HPDE6-E6E7 (cell line): ENCODE data around the gene NEK4.
"Not testable (repeated sequence)": the region's sequence is repeated elsewhere in the genome, so short reads cannot be mapped to it uniquely, and the experiment has no call there.

Experiments used
- DNase-seq: peaks from one replicate; pipeline ENCODE4 v3.0.0; 2011; ENCODE audit warnings: missing footprints; ENCODE audit errors: extremely low spot score

Gene NEK4

DNA sequence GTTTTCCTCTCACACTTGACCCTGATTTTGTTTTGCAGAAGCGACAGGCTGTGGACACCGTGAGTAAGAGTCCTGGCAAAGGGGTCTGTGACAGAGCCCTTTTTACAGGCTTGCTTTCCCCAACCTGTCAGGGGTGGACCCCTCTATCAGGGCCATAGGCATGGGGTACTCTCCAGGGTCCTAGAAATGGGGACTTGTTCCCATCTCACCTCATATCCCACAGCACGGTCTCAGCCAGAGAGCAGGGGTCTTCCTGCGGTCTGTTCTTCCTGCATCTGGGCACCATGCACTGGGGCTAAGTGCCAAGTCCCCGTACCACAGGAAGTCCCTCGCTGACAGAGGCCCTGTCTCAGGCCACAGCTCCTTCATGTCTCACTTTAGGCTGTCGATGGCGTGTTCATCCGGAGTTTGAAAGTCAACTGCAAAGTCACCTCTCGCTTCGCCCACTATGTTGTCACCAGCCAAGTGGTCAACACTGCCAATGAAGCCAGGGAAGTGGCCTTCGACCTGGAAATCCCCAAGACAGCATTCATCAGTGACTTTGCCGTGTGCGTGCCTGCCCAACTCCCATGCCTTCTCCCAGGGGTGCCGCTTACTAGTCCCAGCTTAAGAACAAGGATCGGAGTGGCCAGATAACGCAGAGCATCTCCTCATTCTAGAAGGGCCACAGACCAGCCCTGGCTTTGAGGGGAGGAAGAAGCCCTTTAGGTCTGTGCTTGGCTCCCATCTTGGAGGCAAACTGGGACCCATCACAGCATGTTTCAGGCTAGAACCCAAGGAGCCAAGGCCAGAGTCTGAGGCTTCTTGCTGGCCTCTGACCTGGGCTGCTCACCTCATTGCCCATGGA lies 7.4 kb upstream of the NEK4 start:
- DNase-seq: no peak

DNA sequence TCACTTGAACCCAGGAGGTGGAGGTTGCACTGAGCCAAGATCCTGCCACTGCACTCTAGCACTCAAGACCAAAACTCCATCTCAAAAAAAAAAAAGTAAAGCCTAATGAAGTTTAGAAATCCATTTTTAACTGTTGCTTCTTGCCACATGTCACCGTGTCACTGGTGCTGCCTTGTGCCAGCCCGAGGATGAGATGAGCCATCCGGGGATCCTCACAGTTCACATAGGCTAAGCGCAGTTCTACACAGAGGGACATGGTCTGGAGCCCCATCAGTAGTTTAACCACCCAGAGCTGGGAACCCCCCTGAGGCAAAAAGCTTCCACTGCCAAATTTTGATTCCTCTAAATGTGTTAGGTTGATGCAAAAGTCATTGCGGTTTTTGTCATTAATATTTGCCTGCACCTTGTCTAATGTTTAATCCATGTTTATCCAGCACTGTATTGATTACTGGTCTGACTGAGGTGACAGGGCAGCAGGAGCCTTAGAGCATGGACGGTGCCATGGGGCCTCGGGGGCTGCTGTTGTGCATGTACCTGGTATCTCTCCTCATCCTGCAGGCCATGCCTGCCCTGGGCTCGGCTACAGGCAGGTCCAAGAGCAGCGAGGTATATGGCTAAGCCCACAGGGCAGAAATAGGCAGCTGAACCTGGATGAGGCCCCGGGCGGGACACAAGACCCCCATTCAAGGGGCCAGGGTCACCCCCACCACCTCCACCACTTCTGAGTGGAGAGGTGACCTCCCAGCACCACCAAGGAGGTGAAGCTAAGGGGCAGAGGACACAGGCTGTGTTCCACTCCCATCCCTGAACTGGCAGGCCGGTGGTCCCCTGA lies 6.6 kb upstream of the NEK4 start, which contains the start of gene ITIH1:
ITIH1 (plus strand) TSS at position 473 of the 832 bp plus-strand sequence; CDS start at position 490, 17 bp downstream.
- no peak for DNase-seq

DNA sequence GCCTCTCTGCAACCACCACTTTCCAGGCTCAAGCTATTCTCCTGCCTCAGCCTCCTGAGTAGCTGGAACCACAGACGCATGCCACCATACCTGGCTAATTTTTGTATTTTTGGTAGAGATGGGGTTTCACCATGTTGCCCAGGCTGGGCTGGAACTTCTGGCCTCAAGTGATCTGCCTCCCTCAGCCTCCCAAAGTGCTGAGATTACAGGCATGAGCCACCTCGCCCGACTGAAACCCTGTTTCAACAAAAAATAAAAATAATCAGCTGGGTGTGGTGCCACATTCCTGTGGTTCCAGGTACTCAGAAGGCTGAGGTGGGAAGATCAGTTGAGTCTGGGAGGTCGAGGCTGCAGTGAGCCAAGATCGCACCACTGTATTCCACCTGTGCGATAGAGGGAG lies 5.7 kb upstream of the NEK4 start:
- not testable (repeated sequence) for DNase-seq

DNA sequence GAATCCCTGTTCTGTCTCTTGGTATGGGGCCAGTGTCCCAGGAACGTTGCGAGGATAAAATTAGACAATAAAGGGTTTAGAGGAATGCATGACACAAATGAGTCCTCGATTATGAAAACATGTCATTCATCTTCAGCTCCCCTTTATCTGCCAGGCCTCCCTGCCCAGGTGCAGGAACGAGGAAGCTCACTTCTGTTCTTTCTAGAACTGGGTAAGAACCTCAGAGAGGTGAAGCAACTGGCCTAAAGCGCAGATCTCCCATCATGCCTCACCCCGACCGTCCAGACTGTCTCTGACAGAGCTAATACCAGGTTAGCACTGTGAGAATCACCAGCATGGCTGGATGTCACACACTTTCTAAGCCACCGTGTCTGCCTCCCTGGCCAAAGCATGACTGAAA lies 5.1 kb upstream of the NEK4 start:
- DNase-seq: no peak

DNA sequence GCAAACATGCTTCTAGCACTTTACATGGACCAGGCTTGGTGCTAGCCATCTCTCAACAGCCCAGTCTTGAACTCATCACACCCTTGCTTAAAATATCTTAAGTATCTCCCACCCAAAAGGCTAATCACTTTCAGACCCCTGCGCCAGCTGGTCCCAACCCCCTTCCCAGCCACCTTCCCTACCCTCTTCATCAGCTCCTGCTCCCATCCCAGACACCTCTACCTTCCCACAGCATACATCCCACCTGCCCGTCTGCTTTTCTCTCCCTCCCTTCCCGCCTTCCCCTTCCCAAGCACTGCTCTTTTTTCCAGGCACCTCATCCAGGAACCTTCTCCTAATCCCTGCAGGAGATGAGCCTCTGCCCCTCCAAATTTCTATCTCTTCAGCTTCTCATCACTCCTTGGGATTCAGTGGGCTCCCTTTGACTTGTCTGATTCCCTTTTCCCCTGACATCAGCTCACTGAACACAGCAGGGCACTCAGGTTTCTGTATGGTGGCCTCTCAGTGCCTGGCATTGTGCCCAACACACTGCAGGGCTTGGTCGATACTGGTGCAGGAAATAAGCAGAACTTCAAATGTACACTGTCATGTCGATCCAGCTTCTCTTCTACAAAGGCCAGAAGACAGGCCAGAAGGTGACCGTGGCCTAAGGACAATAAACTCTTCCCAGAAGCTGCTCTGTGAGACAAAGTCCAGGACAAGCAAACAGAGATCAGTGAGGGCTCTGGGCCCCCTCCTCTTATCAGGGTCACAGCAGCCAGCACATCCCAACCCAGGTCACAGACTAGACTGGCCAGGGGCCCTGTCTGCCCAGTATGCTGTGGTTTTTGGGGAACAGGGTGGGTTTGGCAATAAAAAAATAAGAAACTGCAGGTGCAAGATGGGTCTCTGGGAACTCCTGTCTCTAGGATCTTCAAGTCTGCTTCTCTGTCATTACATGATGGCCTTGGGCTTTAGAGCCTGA lies 4.4 kb upstream of the NEK4 start:
- DNase-seq: no peak

DNA sequence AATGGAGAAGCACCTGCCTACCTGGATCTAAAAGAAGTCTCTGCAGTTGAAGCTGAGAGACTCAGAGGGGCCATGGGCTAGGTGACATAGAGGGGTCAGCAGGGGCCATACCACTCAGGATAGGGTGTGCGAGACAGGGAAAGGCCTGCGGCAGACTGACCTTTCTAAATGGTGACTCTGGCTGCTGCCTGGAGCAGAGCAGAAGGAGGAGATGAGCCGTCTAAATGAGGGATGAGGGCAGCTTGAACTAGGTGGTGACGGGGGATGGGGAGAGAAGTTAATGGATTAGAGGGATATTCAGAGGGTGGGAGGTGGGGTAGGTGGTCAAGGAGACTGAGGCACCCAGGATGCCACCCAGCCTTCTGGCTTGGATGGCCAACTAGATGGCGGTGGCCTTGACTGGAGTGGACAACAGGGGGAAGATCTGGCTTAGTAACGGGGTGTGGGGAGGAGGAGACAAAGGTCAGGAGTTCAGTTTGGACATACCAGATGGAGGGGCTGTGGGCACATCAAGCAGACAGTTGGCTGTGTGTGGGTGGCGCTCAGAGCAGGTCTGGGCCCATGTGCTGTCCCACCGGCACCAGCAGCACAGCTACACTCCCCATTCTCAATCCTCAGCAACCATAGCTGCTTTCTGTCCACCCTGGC lies 3.5 kb upstream of the NEK4 start:
- DNase-seq: no peak

DNA sequence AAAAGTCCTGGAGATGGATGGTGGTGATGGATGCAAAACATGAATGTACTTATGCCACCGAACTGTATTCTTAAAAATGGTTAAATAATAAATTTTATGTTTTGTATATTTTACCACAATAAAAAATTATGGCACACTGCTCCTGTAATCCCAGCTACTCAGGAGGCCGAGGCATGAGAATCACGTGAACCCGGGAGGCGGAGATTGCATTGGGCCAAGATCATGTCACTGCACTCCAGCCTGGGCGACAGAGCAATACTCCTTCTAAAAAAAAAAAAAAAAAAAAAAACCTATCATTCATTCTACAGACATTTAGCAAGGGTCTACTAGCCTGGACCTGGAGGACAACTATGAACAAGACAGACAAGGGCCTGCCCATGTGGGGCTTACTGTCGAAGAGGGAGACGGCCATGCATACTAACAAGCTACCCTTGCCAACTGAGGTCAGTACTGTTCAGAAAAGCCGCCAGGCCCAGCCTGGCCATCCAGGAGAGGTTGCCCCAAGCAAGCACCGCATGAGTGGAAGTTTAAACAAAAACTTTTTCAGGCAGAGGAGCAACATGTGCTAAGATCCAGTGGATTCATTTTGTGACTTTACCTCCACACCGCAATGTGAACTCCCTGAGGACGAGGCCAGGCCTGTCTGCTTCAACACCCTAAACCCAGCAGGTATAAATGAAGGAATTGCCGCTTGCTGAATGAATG lies 2.8 kb upstream of the NEK4 start:
- no peak for DNase-seq

DNA sequence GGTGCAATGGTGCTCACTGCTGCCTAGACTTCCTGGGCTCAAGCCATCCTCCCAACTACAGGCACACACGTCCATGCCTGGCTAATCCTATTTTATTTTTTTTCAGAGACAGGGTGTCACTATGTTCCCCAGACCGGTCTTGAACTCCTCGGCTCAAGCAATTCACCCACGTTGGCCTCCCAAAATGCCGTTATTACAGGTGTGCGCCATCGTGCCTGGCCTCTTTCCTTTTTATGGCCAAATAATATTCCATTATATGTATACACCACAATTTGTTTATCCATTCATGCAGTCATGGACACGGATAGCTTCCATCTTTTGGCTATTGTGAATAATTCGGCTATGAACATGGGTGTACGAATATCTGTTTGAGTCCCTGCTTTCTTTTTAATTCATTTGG lies 962 bp upstream of the NEK4 start:
- DNase-seq: no peak

DNA sequence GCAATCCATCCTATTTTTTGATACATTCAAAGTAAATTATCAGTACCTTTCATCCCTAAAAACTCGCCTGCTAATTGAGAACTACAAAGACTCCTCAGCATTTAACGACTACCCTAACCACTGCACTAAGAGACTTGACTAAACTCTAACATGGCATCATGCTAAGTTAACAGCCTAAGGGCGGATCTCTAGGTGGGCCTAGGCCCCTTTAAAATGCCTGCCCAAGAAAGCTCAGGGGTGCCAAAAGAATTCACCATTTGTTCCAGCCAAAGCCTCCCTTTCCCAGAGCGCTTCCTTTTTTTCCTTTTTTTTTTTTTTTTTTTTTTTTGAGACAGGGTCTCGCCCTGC lies 568 bp upstream of the NEK4 start:
- no peak for DNase-seq

DNA sequence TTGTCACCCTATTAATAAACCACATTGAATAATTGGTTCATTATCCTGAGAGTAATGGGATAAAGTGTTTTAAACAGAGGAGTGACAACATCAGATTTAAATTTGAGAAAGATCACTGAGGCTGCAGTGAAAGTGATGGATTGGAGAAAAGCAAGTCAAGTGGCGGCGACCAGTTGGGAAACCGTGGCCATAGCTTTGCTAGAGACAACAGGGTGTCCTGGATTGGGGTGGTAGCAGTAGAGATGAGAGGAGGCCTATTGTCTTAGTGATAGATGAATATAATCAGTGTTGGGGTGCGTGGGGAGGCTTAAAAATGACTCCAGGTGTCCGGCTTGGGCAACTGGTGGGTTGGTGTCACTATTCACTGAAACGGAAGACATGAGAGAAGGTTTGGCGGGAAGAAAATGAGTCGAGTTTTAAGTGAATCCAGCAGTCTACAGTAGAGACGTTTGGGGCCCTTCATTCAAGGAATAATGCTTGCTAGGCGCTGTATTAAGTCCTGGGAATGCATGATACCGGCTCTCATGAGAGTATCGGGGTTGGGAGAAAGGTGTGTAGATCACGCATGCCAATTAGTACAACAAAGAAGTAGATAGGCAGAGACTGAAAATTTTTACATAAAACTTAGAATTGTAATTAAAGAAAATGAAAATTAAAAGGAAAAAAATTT lies 819 bp downstream of the NEK4 start:
- DNase-seq: no peak

DNA sequence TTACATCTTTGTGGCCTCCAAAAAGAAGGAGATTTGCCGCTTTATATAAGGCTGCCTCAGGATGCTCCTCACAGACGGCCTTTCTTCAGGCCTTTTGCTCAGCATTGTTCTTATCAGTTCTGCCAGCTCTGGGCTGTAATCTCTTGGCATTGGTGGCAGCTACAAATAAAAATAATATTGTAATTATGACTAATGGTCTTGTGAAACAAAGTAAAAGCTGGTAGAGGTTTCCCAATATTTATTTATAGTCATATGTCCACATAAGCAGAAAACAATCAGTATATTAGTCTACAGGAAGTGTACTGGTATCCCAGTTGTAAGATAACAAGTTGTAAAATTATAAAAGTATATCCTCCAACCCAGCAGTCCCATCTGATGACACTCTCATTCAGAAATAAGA lies 7.3 kb downstream of the NEK4 start:
- no peak for DNase-seq

DNA sequence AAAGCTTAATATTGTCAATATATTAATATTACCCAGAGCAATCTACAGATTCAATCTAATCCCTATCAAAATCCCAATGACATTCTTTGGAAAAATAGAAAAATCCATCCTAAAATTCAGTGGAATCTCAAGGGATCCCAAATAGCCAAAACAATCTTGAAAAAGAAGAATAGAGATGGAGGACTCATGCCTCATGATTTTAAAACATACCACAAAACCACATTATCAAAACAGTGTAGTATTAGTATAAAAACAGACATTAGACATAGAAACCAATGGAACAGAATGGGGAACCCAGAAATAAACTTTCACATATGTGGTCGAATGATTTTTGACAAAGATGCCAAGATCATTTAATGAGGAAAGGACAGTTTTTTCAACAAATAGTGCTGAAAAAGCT lies 14.6 kb downstream of the NEK4 start:
- DNase-seq: no peak

DNA sequence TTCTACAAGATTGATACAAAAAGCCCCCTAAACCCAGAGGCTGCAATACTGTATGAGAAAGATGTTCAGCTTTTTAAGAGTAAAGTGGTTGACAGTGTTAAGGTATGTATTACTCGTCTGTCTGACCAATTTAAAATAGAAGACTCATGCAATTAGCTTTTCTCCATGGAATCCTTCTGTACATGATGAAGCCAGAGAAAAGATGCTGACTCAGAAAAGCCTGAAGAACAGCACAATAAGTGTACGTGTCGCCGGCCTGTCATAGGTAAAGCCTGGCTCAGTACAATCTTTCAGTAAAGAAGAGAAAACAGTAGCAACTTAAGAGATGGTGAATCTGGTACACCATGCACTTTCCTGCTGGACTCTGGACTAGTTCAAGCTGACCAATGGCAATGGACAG lies 16.4 kb downstream of the NEK4 start:
- DNase-seq: no peak

DNA sequence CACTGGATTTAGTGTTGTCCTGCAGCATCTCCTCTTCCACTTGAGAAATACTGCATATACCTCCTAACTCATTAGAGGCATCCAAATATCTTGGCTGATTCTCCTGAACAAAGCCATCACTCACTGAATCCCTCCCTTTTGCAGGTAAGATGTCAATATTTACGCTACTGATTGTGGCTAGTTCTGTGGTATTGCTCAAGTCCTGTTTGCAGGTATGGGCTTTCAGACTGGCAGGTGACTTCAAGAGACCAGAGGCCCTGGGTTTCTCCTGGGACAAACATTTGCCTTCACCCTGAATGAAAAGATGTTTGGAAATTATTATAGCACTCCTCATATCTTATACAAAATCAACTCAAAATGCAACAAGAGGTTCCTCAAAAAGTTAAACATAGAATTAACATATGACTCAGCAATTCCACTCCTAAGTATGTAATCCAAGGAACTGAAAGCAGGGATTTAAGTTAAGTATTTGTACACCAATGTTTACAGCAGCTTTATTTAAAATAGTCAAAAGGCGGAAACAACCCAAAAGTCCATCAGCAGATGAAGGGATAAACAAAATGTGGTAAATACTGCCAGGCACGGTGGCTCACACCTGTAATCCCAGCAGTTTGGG lies 18.6 kb downstream of the NEK4 start:
- DNase-seq: no peak

DNA sequence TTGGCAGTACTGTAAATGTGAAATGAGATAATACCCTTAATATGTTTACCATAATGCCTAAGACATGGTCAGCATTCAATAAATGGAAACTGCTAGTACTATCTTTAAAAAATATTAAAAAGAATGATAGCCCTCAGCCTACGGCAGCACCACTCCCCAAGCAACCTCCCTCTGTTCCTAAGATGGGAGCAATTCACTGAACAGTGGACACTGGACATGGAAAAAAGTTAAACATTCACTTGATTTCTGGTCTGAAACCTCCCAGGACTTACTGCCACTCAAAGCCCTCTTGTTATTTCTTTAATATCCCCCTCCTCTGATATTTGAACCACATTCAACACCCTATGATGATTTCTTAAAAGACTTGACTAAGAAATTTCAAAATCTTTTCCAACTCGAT lies 27.0 kb downstream of the NEK4 start:
- no peak for DNase-seq

DNA sequence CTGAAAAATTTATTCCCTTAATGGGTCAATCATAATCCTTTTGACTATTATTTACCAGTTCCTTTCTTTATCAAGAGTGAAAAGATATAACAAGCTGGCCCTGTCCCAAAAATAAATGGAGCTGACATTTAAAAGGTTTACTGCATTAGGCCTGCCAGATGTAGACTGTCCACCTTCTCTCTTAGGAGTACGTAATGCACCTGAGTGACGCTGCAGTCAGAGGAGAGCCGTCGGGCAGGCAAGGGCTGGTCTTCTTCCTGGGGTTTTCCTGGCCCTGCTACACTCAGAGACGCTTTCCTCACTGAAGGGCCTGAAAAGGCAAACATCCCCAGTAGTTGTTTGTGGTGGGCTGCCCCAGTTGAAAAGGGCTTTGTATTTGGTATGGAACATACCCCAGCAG lies 27.6 kb downstream of the NEK4 start:
- DNase-seq: no peak

DNA sequence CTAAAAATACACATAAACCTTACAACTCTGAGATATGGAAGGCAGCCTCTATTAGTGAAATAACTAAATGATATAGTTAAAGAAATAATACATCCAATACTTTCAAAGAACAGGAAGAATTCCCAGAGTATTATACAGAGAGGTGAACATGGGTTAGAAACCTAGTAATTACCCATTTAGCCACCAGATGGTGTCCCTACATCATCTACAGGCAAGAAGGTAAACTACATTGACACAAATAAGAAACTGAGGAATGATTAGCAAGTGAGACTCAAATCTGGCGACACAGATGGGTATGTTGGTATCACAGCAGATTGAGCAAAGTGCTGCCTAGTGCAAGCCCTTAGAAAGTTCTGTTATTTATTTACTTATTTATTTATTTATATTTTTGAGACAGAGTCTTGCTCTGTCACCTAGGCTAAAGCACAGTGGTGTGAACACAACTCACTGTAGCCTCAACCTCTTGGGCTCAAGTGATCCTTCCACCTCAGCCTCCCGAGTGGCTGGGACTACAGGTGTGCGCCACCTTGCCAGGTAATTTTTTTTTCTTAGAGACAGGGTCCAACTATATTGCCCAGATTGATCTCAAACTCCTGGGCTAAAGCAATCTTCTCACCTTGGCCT lies 28.2 kb downstream of the NEK4 start:
- peak; percentile 1 for DNase-seq

DNA sequence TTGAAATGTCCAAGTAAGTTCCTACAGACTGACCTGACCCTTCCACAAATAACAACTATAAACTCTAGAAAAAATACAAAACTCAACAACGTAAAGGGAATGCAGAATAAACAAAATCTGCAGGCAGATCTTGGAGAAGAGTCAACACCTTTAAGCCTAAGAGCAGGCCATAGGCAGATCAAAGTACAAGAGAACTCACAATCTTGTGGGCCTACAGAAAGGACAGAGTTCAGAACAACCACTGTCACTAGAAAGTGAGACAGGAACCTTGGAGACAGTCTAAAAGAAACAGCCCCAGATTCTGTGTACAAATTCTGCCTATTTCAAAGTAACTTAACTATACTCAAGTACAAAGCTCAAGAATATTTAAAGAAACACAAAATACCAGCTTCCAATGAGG lies 31.0 kb downstream of the NEK4 start:
- no peak for DNase-seq

DNA sequence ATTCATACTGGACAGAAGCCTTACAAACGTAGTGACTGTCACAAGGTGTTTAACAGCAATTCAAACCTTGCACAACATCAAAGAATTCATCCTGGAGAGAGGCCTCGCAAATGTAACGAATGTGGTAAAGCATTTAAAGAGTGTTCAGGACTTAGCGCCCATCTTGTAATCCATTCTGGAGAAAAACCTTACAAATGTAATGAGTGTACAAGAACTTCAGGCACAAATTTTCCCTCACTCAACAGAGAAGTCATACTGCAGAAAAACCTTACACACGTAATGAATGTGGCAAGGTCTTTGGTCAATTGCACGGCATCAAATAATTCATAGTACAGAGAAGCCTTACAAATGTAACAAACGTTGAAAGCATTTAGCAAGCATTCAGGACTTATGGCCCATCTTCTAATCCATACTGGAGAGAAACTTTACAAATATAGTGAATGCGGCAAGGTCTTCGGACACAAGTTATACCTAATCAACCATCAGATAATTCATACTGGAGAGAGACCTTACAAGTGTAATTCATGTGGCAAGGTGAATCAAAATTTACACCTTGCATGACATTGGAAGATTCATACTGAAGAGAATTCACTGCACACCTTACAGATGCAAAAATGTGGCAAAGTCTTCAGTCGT lies 37.4 kb downstream of the NEK4 start:
- no peak for DNase-seq
